HEK293 (cell line): ENCODE results near the gene ZNF853.

ENCODE experiments used
- CTCF ChIA-PET: fragments of 350-600 bp; formaldehyde crosslinking; extraction: SDS; loops from one replicate; lab custom pipeline; 2021; ENCODE audit warnings: antibody characterized with exemption; lab: Yijun Ruan, JAX
- POLR2A ChIA-PET: fragments of 300-600 bp; formaldehyde crosslinking; extraction: SDS; loops from one replicate; lab custom pipeline; 2020; ENCODE audit warnings: antibody characterized with exemption, inconsistent platforms; lab: Yijun Ruan, JAX
- H3K27ac ChIP-seq: fragments of 200-500 bp; sonication (Bioruptor generic); 2 replicates; pipeline ENCODE4 v1.5.1; 2014; ENCODE audit warnings: low read depth, low read length, control low read depth, inconsistent platforms; ENCODE audit errors: extremely low read depth
- H3K36me3 ChIP-seq, 2 experiments: fragments of 200-500 bp in 1 of 2; sonication (Bioruptor generic) in 1 of 2; 1 replicate in 1 of 2; 2 replicates in 1 of 2; pipeline ENCODE4 v1.5.1; 2014 to 2017; ENCODE audit warnings: inconsistent platforms in 2 of 2, low read length in 2 of 2; ENCODE audit not compliant: control insufficient read depth in 2 of 2, insufficient read depth in 1 of 2
- H3K4me1 ChIP-seq: fragments of 200-500 bp; sonication (Bioruptor generic); 2 replicates; pipeline ENCODE4 v1.5.1; 2014; ENCODE audit warnings: mild to moderate bottlenecking, low read length, inconsistent platforms; ENCODE audit not compliant: control insufficient read depth, insufficient read depth
- H3K4me3 ChIP-seq: 2 replicates; pipeline ENCODE4 v1.5.1; 2011; ENCODE audit warnings: low read depth, mild to moderate bottlenecking, control low read depth, low read length, moderate library complexity
- H3K9me3 ChIP-seq: fragments of 200-500 bp; sonication (Bioruptor generic); 2 replicates; pipeline ENCODE4 v1.5.1; 2014; ENCODE audit warnings: low read depth, low read length, inconsistent platforms; ENCODE audit not compliant: control insufficient read depth, insufficient read depth
- ATF2 ChIP-seq: fragments of 450-650 bp; formaldehyde crosslinking; IDR thresholded peaks from 2 replicates; pipeline ENCODE4 v1.5.1; 2016; ENCODE audit warnings: missing biosample characterization, missing genetic modification characterization, low read depth
- BCL11B ChIP-seq: fragments of 450-650 bp; formaldehyde crosslinking; IDR thresholded peaks from 2 replicates; pipeline ENCODE4 v1.5.1; 2016; ENCODE audit warnings: low read depth, missing biosample characterization, missing genetic modification characterization
- MYNN ChIP-seq: fragments of 450-650 bp; formaldehyde crosslinking; IDR thresholded peaks from 2 replicates; pipeline ENCODE4 v1.5.1; 2016; ENCODE audit warnings: missing biosample characterization, missing genetic modification characterization, borderline replicate concordance
- PRDM4 ChIP-seq: fragments of 450-650 bp; formaldehyde crosslinking; IDR thresholded peaks from 2 replicates; pipeline ENCODE4 v1.5.1; 2017; ENCODE audit warnings: missing biosample characterization, missing genetic modification characterization
- REST ChIP-seq: fragments of 450-650 bp; formaldehyde crosslinking; IDR thresholded peaks from 2 replicates; pipeline ENCODE4 v1.5.1; 2016; ENCODE audit warnings: missing biosample characterization, missing genetic modification characterization
- SALL2 ChIP-seq: fragments of 450-650 bp; formaldehyde crosslinking; IDR thresholded peaks from 2 replicates; pipeline ENCODE4 v1.5.0; 2017; ENCODE audit warnings: missing biosample characterization, mild to moderate bottlenecking, missing genetic modification characterization, borderline replicate concordance
- TRIM28 ChIP-seq: IDR thresholded peaks from 2 replicates; pipeline ENCODE4 v1.6.1; 2011; ENCODE audit warnings: low read length, control low read depth, borderline replicate concordance
- ZNF138 ChIP-seq: fragments of 450-650 bp; formaldehyde crosslinking; IDR thresholded peaks from 2 replicates; pipeline ENCODE4 v1.5.1; 2016; ENCODE audit warnings: missing biosample characterization, missing genetic modification characterization, borderline replicate concordance
- ZNF266 ChIP-seq: fragments of 450-650 bp; formaldehyde crosslinking; IDR thresholded peaks from 2 replicates; pipeline ENCODE4 v1.5.1; 2016; ENCODE audit warnings: missing biosample characterization, missing genetic modification characterization, low read depth
- ZNF302 ChIP-seq: fragments of 450-650 bp; formaldehyde crosslinking; IDR thresholded peaks from 2 replicates; pipeline ENCODE4 v1.5.1; 2016; ENCODE audit warnings: missing biosample characterization, missing genetic modification characterization, low read depth
- ZNF335 ChIP-seq: fragments of 450-650 bp; formaldehyde crosslinking; conservative IDR thresholded peaks from 2 replicates; pipeline ENCODE4 v1.5.1; 2016; ENCODE audit warnings: missing biosample characterization, missing genetic modification characterization
- ZNF37A ChIP-seq: fragments of 450-650 bp; IDR thresholded peaks from 2 replicates; pipeline ENCODE4 v1.5.1; 2018; ENCODE audit warnings: missing biosample characterization, missing genetic modification characterization
- ZNF433 ChIP-seq: fragments of 450-650 bp; formaldehyde crosslinking; IDR thresholded peaks from 2 replicates; pipeline ENCODE4 v1.5.1; 2016; ENCODE audit warnings: missing biosample characterization, missing genetic modification characterization, low read depth
- ZNF555 ChIP-seq: fragments of 450-650 bp; formaldehyde crosslinking; conservative IDR thresholded peaks from 2 replicates; pipeline ENCODE4 v1.5.1; 2017; ENCODE audit warnings: missing biosample characterization, mild to moderate bottlenecking, missing genetic modification characterization, inconsistent platforms
- ZNF623 ChIP-seq: fragments of 450-650 bp; formaldehyde crosslinking; IDR thresholded peaks from 2 replicates; pipeline ENCODE4 v1.5.1; 2016; ENCODE audit warnings: missing biosample characterization, missing genetic modification characterization
- ZNF629 ChIP-seq: fragments of 450-650 bp; formaldehyde crosslinking; IDR thresholded peaks from 2 replicates; pipeline ENCODE4 v1.5.1; 2017; ENCODE audit warnings: missing biosample characterization, missing genetic modification characterization
- ZNF701 ChIP-seq: fragments of 450-650 bp; formaldehyde crosslinking; IDR thresholded peaks from 2 replicates; pipeline ENCODE4 v1.5.1; 2016; ENCODE audit warnings: missing biosample characterization, missing genetic modification characterization
- ZNF768 ChIP-seq: fragments of 450-650 bp; formaldehyde crosslinking; IDR thresholded peaks from 2 replicates; pipeline ENCODE4 v1.5.1; 2018; ENCODE audit warnings: missing biosample characterization, mild to moderate bottlenecking, missing genetic modification characterization
- ZNF837 ChIP-seq: fragments of 450-650 bp; formaldehyde crosslinking; IDR thresholded peaks from 2 replicates; pipeline ENCODE4 v1.5.1; 2016; ENCODE audit warnings: missing biosample characterization, missing genetic modification characterization
- ZSCAN16 ChIP-seq: fragments of 450-650 bp; formaldehyde crosslinking; IDR thresholded peaks from 2 replicates; pipeline ENCODE4 v1.5.1; 2016; ENCODE audit warnings: missing biosample characterization, missing genetic modification characterization

The ZNF853 gene

GRCh38 chr7:6608081-6608480, 7.3 kb upstream of the ZNF853 start:
- POLR2A ChIA-PET, result interaction anchor here (0.6 kb wide), 1 partner anchor 49 kb away, joined by 3 read pairs; no protein-coding TSS in a partner anchor
- Histone ChIP-seq H3K4me1 (no peaks in the 10 kb centered on the region), H3K27ac (no peak overlapping the region), H3K4me3 (no peak overlapping the region), H3K36me3 (peaks cover 8 to 15% of the 10 kb centered on the region in 2 experiments; a peak in 2 of 3 replicates)
- TF ChIP-seq ZNF837 (tag by site-specific recombination) (no peak), BCL11B (tag by site-specific recombination) (no peak), ZNF433 (tag by site-specific recombination) (no peak), ZNF768 (tag by site-specific recombination) (no peak), ZSCAN16 (tag by site-specific recombination) (no peak), TRIM28 (no peak), ZNF629 (tag by site-specific recombination) (no peak), ZNF266 (no peak), ZNF335 (no peak), SALL2 (tag by site-specific recombination) (no peak), ZNF701 (tag by site-specific recombination) (no peak), ZNF37A (tag by site-specific recombination) (no peak), REST (tag by site-specific recombination) (no peak), ZNF555 (tag by site-specific recombination) (no peak), ZNF302 (no peak), ZNF138 (tag by site-specific recombination) (no peak), PRDM4 (no peak), MYNN (no peak), ATF2 (tag by site-specific recombination) (no peak), ZNF623 (no peak)
- TF ChIP-seq, all 188 proteins: peak for 0
- CTCF ChIA-PET, result interaction anchor here (0.7 to 0.8 kb wide), 2 partner anchors 93 to 709 kb away, joined by 3 to 4 read pairs; no protein-coding TSS in a partner anchor
- H3K9me3 ChIP-seq, result no peaks in the 10 kb centered on the region
